Cardiac fibroblast (primary cell): ENCODE results near the gene RAP1GAP2.
"Not testable (repeated sequence)": the region's sequence is repeated elsewhere in the genome, so short reads cannot be mapped to it uniquely, and the experiment has no call there.

Experiments
- DNase-seq, 2 donors: peaks; one replicate each; pipeline versions ENCODE4 v3.0.0 to v3.0.0-alpha.2; 2010; ENCODE audit warnings: low read depth in 2 of 2
- H3K4me3 ChIP-seq, 2 donors: replicated peaks in 1 of 2; 1 replicate in 1 of 2; 2 replicates in 1 of 2; pipeline ENCODE4 v1.5.1; 2011; ENCODE audit warnings: low read depth in 2 of 2, low read length in 2 of 2, mild to moderate bottlenecking in 2 of 2, moderate library complexity in 1 of 2
- TF ChIP-seq, protein P1 (sequence below): IDR thresholded peaks from one replicate; pipeline ENCODE4 v1.5.1; 2011; ENCODE audit warnings: low read depth, mild to moderate bottlenecking, low read length, inconsistent platforms

Gene RAP1GAP2

DNA sequence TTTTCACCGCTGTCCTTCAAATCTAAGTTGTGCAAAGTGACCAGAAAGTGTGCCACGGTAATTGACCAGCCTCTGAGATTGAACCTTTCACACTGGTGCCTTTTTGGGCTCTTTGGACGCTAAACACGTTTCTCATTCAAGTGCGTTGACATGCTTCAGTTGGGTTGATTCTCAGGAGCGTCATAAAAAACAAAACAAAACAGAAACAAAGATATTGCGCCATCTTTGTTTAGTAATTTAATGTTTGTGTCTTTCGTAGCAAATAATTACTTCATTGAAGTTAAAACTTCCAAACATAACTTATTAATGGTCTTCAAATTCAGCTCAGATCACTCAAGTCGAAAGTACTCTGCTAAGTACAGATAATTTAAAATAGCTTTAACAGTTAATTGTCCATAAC, 187.0 kb downstream of the RAP1GAP2 start:
- no peak overlapping the region for H3K4me3 ChIP-seq
- DNase-seq = no peak
- TF ChIP-seq, protein P1, sequence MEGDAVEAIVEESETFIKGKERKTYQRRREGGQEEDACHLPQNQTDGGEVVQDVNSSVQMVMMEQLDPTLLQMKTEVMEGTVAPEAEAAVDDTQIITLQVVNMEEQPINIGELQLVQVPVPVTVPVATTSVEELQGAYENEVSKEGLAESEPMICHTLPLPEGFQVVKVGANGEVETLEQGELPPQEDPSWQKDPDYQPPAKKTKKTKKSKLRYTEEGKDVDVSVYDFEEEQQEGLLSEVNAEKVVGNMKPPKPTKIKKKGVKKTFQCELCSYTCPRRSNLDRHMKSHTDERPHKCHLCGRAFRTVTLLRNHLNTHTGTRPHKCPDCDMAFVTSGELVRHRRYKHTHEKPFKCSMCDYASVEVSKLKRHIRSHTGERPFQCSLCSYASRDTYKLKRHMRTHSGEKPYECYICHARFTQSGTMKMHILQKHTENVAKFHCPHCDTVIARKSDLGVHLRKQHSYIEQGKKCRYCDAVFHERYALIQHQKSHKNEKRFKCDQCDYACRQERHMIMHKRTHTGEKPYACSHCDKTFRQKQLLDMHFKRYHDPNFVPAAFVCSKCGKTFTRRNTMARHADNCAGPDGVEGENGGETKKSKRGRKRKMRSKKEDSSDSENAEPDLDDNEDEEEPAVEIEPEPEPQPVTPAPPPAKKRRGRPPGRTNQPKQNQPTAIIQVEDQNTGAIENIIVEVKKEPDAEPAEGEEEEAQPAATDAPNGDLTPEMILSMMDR = no peak

- H3K4me3 ChIP-seq = no peak overlapping the region
- DNase-seq = no peak
- TF ChIP-seq, protein P1 = no peak
These were observed 189.1 kb downstream of the RAP1GAP2 start for GRCh38 chr17:2985318-2985717.

GRCh38 chr17:2986925-2987324, 190.7 kb downstream of the RAP1GAP2 start:
- H3K4me3 ChIP-seq = no peak overlapping the region
- no peak for DNase-seq
- TF ChIP-seq, protein P1 = no peak

- DNase-seq, H3K4me3 ChIP-seq: not testable (repeated sequence)
These were observed 193.2 kb downstream of the RAP1GAP2 start for GRCh38 chr17:2989396-2989795.

GRCh38 chr17:2989855-2990254, 193.6 kb downstream of the RAP1GAP2 start:
- DNase-seq = no peak
- no peak overlapping the region for H3K4me3 ChIP-seq
- TF ChIP-seq, protein P1 = no peak

- TF ChIP-seq, protein P1 = no peak
- no peak overlapping the region for H3K4me3 ChIP-seq
- DNase-seq = no peak
These were observed 194.2 kb downstream of the RAP1GAP2 start for GRCh38 chr17:2990396-2990795.

DNA sequence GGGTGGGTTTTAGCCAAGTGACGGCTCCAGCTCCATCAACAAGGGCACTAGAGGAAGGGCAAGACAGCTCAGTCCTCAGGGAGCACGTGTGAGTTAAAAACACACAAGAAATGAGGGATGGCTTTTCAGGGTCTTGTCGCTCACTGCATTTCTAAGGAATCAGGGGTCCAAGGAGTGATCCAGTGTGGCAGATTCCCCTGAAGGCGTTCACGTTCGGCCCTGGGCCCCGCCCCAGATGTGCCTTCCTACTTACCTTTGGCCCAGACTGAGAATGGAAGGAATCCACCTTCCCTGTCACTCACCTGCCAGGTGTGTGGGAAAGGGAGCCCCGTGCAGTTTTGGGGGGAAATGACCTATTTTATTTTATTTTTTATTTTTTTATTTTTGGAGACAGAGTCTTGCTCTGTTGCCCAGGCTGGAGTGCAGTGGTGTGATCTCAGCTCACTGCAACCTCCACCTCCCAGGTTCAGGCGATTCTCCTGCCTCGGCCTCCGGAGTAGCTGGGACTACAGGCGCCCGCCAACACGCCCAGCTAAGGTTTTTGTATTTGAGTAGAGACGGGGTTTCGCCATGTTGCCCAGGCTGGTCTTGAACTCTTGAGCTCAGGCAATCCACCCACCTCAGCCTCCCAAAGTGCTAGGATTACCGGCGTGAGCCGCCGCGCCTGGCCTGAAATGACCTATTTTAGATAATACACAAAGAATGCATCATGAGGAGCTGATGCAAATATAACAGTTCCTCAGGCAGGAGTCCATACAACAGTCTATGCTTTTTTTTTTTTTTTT, 195.3 kb downstream of the RAP1GAP2 start:
- DNase-seq, H3K4me3 ChIP-seq: not testable (repeated sequence)

DNA sequence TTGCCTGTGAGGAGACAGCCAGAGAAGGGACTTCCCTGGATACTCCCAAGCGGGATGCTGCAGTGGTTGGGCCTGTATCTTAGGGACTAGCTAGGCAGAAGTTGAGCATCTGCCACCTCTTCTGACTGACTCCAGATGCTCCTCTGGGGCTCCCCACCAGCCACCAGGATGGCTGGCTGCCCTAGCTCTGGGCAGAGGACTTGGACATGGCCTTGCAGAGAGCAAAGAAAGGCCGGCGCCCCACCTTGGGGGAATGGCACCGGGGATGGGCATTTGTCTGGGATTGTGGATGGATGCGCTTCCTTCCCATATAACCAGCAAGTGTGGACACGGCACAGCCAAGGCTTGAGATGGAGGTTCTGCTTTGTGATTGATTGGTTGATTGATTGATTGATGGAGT, 198.2 kb downstream of the RAP1GAP2 start:
- TF ChIP-seq, protein P1 = no peak
- no peak for DNase-seq
- H3K4me3 ChIP-seq = no peak overlapping the region
